Subcutaneous adipose tissue (tissue), 4 donors: ENCODE measurements around the gene ZNF24. TPM values are rescaled to one million over a fixed set of nuclear protein-coding genes. Genes with fewer than 3 reads are reported as not detected.

Experiments
- total RNA-seq, 4 donors: library from RNA; depleted of rRNA; stranded (reverse); fragments of >200 nt; gene quantifications; one replicate each; pipeline ENCODE4 v1.1.0, GENCODE V29; 2016
- TF ChIP-seq, protein P1 (sequence below): fragments of 450-650 bp; IDR thresholded peaks from one replicate; pipeline ENCODE4 v1.5.1; 2016; ENCODE audit warnings: low read depth, mild to moderate bottlenecking, control low read depth, antibody characterized with exemption, moderate library complexity

The ZNF24 gene
- total RNA-seq, 4 donors from 2014 or later, result 30.9 to 44.5 (median 35.6) TPM

DNA sequence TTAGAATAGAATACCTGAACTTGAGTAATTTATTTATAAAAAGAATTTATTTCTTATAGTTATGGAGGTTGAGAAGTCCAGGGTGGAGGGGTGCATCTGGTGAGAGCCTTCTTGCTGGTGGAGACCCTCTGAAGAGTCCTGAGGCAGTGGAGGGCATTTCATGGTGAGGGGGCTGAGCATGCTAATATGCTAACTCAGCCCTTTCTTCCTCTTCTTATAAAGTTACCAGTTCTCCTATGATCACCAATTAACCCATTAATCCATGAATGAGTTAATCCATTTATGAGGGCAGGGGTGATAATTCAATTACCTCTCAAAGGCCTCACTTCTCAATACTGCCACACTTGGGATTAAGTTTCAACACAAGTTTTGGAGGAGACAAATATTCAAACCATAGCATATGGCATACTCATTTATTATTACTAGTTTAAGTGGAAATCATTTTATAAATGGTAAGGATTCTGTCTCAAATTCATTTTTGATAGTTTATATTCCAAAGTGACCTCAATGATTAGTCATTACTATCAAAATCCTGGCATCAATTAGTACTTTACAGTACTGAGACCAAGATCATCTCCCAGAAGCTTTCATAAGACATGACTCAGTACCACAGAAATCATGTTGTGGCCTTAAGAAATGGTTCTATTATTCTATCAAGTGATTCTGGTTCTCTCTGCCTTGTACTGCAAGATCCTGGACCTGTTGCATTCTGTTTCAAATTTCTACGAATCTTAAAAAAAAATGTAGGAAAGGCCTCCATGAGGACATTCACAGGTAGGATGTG, 27.4 kb upstream of the ZNF24 start:
- TF ChIP-seq, protein P1, sequence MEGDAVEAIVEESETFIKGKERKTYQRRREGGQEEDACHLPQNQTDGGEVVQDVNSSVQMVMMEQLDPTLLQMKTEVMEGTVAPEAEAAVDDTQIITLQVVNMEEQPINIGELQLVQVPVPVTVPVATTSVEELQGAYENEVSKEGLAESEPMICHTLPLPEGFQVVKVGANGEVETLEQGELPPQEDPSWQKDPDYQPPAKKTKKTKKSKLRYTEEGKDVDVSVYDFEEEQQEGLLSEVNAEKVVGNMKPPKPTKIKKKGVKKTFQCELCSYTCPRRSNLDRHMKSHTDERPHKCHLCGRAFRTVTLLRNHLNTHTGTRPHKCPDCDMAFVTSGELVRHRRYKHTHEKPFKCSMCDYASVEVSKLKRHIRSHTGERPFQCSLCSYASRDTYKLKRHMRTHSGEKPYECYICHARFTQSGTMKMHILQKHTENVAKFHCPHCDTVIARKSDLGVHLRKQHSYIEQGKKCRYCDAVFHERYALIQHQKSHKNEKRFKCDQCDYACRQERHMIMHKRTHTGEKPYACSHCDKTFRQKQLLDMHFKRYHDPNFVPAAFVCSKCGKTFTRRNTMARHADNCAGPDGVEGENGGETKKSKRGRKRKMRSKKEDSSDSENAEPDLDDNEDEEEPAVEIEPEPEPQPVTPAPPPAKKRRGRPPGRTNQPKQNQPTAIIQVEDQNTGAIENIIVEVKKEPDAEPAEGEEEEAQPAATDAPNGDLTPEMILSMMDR, result no peak

DNA sequence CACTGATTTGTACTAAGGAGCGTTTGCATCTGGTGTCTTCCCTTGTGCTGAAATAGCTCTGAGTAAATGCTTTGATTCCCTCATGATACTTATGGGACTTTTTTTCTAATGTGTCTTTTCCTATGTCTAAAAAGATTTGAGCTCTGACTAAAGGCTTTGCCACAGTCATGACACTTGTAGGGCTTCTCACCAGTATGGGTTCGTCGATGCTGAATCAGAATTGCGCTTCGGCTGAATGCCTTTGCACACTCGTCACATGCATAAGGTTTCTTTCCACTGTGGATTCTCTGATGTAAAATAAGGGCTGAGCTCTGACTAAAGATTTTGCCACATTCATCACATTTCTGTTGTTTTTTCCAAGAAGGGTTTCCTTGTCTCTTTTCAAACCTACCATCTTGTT, 24.9 kb upstream of the ZNF24 start:
- TF ChIP-seq, protein P1, result no peak

DNA sequence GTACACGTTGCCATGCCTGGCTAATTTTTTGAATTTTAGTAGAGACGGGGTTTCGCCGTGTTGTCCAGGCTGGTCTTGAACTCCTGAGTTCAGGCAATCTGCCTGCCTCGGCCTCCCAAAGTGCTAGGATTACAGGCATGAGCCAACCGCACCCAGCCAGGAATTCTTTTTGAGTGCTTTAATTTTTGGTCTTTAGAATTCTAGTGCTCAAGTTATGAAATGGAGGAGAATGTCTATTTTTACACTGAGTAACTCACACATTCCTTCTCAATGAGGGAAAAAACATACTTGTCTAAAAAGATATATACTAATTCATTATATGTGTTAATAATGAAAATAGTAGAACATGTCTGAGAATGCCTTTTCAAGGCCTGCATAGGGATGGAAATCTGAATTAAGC, 24.4 kb upstream of the ZNF24 start:
- TF ChIP-seq, protein P1, result no peak

DNA sequence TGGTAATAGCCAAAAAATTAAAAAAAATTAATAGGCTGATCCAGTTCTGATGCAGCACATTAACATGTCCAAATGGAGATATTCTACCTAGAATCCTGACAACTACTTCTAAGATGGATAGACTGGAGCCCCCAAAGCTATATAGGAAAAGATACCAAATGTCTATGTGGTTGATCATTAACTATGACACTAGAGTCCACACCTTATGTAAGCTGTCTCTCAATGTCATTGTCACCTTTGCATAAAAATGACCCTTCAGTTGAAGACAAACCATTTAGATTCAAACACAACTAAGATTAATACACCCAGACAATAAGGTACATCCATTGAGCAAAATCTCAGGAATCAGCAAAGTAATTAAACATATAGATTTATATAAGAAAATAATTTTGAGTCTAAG, 18.3 kb upstream of the ZNF24 start:
- TF ChIP-seq, protein P1, result no peak

DNA sequence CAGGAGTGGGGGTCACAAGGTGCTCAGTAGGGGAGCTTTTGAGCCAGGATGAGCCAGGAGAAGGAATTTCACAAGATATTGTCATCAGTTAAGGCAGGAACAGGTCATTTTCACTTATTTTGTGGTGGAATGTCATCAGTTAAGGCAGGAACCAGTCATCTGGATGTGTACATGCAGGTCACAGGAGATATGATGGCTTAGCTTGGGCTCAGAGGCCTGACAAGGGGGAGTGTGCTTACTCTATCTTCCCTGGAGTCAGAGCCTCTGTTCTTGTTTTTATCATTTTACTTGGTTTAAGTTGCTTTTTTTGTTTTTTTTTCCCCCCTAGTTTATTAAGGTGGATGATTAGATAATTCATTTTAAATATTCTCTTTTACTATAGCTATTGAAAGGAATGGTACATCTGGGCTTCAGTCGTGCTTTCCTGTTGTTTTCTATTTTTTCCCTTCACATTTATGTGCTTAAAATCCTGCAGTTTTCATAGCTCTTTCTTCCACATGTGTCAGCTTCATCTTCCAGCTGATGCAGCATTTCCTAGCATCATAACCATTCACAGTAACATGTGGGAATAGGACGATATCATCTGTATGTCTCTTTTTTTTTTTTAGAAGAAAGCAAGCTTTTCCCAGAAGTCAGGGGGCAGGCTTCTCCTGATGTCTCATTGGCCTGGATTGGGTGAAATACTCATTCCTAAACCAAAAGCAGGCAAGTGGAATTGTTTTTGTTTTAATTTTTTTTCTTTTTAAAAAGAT, 17.5 kb upstream of the ZNF24 start:
- TF ChIP-seq, protein P1, result no peak

DNA sequence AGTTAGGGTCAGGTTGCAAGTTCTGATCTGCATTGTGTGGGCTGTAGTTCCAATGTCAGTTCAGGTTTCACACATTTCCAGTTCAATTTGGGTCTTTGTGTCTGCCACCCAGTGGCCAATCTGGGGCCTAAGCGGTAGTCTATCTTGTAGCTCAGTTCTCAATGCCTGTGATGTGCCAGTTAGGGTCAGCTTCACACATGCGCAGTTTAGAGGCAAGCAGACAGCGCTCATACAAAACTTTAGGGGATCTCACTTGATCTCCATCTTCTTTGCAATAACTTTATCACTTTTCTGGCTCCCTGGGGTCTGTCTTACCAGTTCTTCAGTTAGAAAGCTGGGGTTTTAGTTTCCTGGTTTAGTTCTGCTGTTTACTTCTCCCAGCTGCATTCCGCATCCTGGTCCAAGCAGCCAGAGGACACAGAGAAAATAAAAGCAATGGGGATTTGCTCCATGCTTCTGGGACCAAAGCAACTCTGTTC, 11.0 kb upstream of the ZNF24 start:
- TF ChIP-seq, protein P1, result no peak

DNA sequence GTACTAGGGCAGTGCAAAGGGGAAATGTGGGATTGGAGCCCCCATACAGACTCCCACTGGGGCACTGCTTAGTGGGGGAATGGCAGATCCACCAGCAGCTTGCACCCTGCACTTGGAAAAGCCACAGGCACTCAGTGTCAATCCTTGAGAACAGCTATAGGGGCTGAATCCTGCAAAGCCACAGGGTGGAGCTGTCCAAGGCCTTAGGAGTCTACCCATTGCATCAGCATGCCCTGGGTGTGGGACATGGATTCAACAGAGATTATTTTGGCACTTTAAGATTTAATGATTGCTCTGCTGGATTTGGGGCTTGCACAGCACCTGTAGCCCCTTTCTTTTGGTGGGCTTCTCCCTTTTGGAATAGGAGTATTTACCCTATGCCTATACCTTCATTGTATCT, 8.6 kb upstream of the ZNF24 start:
- TF ChIP-seq, protein P1, result no peak
